AG10803 (cell line): ENCODE data around the gene NUDT16L1.
A peak's percentile ranks its signal among the peaks of the same experiment; 100 is the strongest.
"Not testable (repeated sequence)": the region's sequence is repeated elsewhere in the genome, so short reads cannot be mapped to it uniquely, and the experiment has no call there.

Experiments used
- DNase-seq: peaks from one replicate; pipeline ENCODE4 v3.0.0; 2010; ENCODE audit warnings: low read depth
- H3K4me3 ChIP-seq: 2 replicates; pipeline ENCODE4 v1.5.1; 2011; ENCODE audit warnings: mild to moderate bottlenecking, low read length, control low read depth
- CTCF ChIP-seq: conservative IDR thresholded peaks from 2 replicates; pipeline ENCODE4 v1.5.1; 2011; ENCODE audit warnings: mild to moderate bottlenecking, low read length, control low read depth, inconsistent platforms

NUDT16L1 gene

GRCh38 chr16:4693296-4693955 is at the start of gene NUDT16L1:
NUDT16L1 (plus strand) TSS chr16:4693562; CDS start chr16:4693727, 165 bp downstream.
- TF ChIP-seq CTCF: no peak
- peak within 1 kb of the TSS; percentile 80 for H3K4me3 ChIP-seq
- peak; percentile 92 for DNase-seq

GRCh38 chr16:4646773-4647643 is 46.4 kb upstream of the NUDT16L1 start:
- TF ChIP-seq CTCF: no peak
- H3K4me3 ChIP-seq: no peak overlapping the region
- no peak for DNase-seq

- H3K4me3 ChIP-seq: no peak overlapping the region
- no peak for DNase-seq
- no peak for TF ChIP-seq CTCF
Observed at GRCh38 chr16:4647644-4647980, 45.8 kb upstream of the NUDT16L1 start.

- no peak for DNase-seq
- H3K4me3 ChIP-seq: no peak overlapping the region
- TF ChIP-seq CTCF: no peak
Observed at GRCh38 chr16:4648917-4649316, 44.4 kb upstream of the NUDT16L1 start.

- no peak for DNase-seq
- H3K4me3 ChIP-seq: no peak overlapping the region
- no peak for TF ChIP-seq CTCF
Observed at GRCh38 chr16:4649744-4650442, 43.5 kb upstream of the NUDT16L1 start.

GRCh38 chr16:4650443-4651074 is 42.8 kb upstream of the NUDT16L1 start:
- peak; percentile 48 for DNase-seq
- TF ChIP-seq CTCF: peak; percentile 70
- not testable (repeated sequence) for H3K4me3 ChIP-seq
